Lower leg skin (tissue), 3 donors: ENCODE measurements around the gene PPM1E.

Source experiments
- POLR2A ChIP-seq, 2 donors: fragments of 450-650 bp; IDR thresholded peaks; one replicate each; pipeline ENCODE4 v1.6.1; 2016 to 2017; ENCODE audit warnings: antibody characterized with exemption in 2 of 2, mild to moderate bottlenecking in 1 of 2, moderate library complexity in 1 of 2
- TF ChIP-seq, protein P1 (sequence below), 3 donors: fragments of 450-650 bp; IDR thresholded peaks; one replicate each; pipeline ENCODE4 v1.5.1; 2016; ENCODE audit warnings: antibody characterized with exemption in 3 of 3, mild to moderate bottlenecking in 3 of 3, moderate library complexity in 2 of 3

DNA sequence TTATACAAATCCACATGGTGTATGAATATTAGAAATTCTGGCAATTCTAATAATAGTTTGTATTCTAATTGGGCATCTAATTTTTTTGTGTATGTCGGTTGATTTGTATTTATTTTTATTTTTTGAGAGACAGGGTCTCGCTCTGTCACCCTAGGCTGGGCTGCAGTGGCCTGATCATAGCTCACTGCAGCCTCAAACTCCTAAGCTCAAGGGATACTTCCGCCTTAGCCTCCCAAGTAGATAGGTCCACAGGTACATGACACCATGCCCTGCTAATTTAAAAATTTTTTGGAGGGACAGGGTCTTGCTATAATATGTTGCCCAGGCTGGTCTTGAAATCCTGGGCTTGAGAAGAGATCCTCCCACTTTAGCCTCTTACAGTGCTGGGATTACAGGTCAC, 246.5 kb downstream of the PPM1E start:
- TF ChIP-seq, protein P1, sequence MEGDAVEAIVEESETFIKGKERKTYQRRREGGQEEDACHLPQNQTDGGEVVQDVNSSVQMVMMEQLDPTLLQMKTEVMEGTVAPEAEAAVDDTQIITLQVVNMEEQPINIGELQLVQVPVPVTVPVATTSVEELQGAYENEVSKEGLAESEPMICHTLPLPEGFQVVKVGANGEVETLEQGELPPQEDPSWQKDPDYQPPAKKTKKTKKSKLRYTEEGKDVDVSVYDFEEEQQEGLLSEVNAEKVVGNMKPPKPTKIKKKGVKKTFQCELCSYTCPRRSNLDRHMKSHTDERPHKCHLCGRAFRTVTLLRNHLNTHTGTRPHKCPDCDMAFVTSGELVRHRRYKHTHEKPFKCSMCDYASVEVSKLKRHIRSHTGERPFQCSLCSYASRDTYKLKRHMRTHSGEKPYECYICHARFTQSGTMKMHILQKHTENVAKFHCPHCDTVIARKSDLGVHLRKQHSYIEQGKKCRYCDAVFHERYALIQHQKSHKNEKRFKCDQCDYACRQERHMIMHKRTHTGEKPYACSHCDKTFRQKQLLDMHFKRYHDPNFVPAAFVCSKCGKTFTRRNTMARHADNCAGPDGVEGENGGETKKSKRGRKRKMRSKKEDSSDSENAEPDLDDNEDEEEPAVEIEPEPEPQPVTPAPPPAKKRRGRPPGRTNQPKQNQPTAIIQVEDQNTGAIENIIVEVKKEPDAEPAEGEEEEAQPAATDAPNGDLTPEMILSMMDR (IDR thresholded peaks at IDR 0.05), result no peak
- no peak for TF ChIP-seq POLR2A (IDR thresholded peaks at IDR 0.05)
